K562 (cell line): ENCODE results near the gene NUP43. TPM values are rescaled to one million over a fixed set of nuclear protein-coding genes. Genes with fewer than 3 reads are reported as not detected.

Experiments used
- ETV1 ChIP-seq: fragments of 450-650 bp; conservative IDR thresholded peaks from 2 replicates; pipeline ENCODE4 v1.6.1; 2016; ENCODE audit warnings: missing genetic modification characterization, control low read depth, low read depth, missing compliant biosample characterization
- FOXK1 ChIP-seq: sonication (generic); formaldehyde crosslinking; IDR thresholded peaks from 2 replicates; pipeline ENCODE4 v1.8.0; 2022; ENCODE audit warnings: missing genetic modification reagents, mild to moderate bottlenecking, borderline replicate concordance
- HDAC2 ChIP-seq: fragments of 450-650 bp; IDR thresholded peaks from 2 replicates; pipeline ENCODE4 v1.6.1; 2016; ENCODE audit warnings: mild to moderate bottlenecking
- MEF2A ChIP-seq: IDR thresholded peaks from 2 replicates; pipeline ENCODE4 v1.6.1; 2011; ENCODE audit warnings: low read depth, mild to moderate bottlenecking, low read length, moderate library complexity; ENCODE audit not compliant: control insufficient read depth
- MEF2D ChIP-seq: conservative IDR thresholded peaks from 2 replicates; pipeline ENCODE4 v1.6.1; 2016; ENCODE audit warnings: low read depth, missing genetic modification characterization, missing compliant biosample characterization
- PHB ChIP-seq: fragments of 250-450 bp; sonication (Bioruptor Pico); IDR thresholded peaks from 2 replicates; pipeline ENCODE4 v1.5.0; 2021
- PHF8 ChIP-seq: fragments of 200-600 bp; sonication (generic); IDR thresholded peaks from 2 replicates; pipeline ENCODE4 v1.6.1; 2012; ENCODE audit warnings: mixed run types, mild to moderate bottlenecking, inconsistent platforms, low read length, moderate library complexity, borderline replicate concordance
- POLR2G ChIP-seq: fragments of 200-400 bp; formaldehyde crosslinking; IDR thresholded peaks from 2 replicates; pipeline ENCODE4 v1.6.1; 2017; ENCODE audit warnings: low read depth, mild to moderate bottlenecking, antibody characterized with exemption, low read length, moderate library complexity
- RBBP5 ChIP-seq: fragments of 200-600 bp; sonication (generic); IDR thresholded peaks from 2 replicates; pipeline ENCODE4 v1.6.1; 2012; ENCODE audit warnings: borderline replicate concordance, mild to moderate bottlenecking, low read length, control low read depth, inconsistent platforms; ENCODE audit not compliant: insufficient read depth, poor library complexity, severe bottlenecking
- RFX5 ChIP-seq: IDR thresholded peaks from 2 replicates; pipeline ENCODE4 v1.6.1; 2011; ENCODE audit warnings: low read depth, mild to moderate bottlenecking, improper control_type of control experiment, low read length
- SETDB1 ChIP-seq: IDR thresholded peaks from one replicate; pipeline ENCODE4 v1.6.1; 2012; ENCODE audit warnings: low read length, control low read depth, inconsistent platforms
- TAF1 ChIP-seq: IDR thresholded peaks from 2 replicates; pipeline ENCODE4 v1.6.1; 2011; ENCODE audit warnings: mild to moderate bottlenecking, low read length, moderate library complexity; ENCODE audit not compliant: insufficient read depth, control insufficient read depth, severe bottlenecking; ENCODE audit errors: extremely low read depth
- TEAD4 ChIP-seq, 2 experiments: sonication (generic) in 1 of 2; formaldehyde crosslinking in 1 of 2; IDR thresholded peaks; 2 replicates each; pipeline versions ENCODE4 v1.6.1 to v1.8.0; 2012 to 2022; ENCODE audit warnings: borderline replicate concordance in 1 of 2, inconsistent platforms in 1 of 2, low read length in 1 of 2, mild to moderate bottlenecking in 1 of 2, missing genetic modification reagents in 1 of 2
- THRAP3 ChIP-seq: fragments of 450-650 bp; IDR thresholded peaks from 2 replicates; pipeline ENCODE4 v1.6.1; 2016; ENCODE audit warnings: mild to moderate bottlenecking, inconsistent platforms, borderline replicate concordance
- ZFP36 ChIP-seq: fragments of 150-350 bp; IDR thresholded peaks from 2 replicates; pipeline ENCODE4 v1.6.1; 2018; ENCODE audit warnings: low read length, low read depth; ENCODE audit not compliant: partially characterized antibody
- ZKSCAN8 ChIP-seq: fragments of 200-800 bp; sonication (Bioruptor generic); IDR thresholded peaks from 2 replicates; pipeline ENCODE4 v1.6.1; 2016; ENCODE audit warnings: missing genetic modification characterization, missing compliant biosample characterization
- ZNF217 ChIP-seq: sonication (generic); formaldehyde crosslinking; IDR thresholded peaks from 2 replicates; pipeline ENCODE4 v1.8.0; 2022; ENCODE audit warnings: mild to moderate bottlenecking, missing genetic modification reagents
- ZNF263 ChIP-seq: sonication (generic); formaldehyde crosslinking; IDR thresholded peaks from 2 replicates; pipeline ENCODE4 v1.8.0; 2022; ENCODE audit warnings: mild to moderate bottlenecking, missing genetic modification reagents, borderline replicate concordance
- ZNF277 ChIP-seq: fragments of 250-450 bp; sonication (Bioruptor Pico); IDR thresholded peaks from 2 replicates; pipeline ENCODE4 v1.8.0; 2022; ENCODE audit warnings: inconsistent platforms, mild to moderate bottlenecking, moderate library complexity, borderline replicate concordance
- polyA plus RNA-seq, 8 experiments: library from polyadenylated mRNA; depleted of rRNA in 4 of 8; stranded (reverse) in 5 of 8; unstranded in 3 of 8; fragments of >200 nt; fragmentation: Nextera tagmentation in 2 of 8; fragmentation: Illumina TruSeq in 1 of 8; extraction: Ambion mirVana in 2 of 8; extraction: Trizol in 1 of 8; gene quantifications; 2 replicates each; pipeline versions ENCODE4 v1.2.1 to v1.2.3, GENCODE V29; 2011 to 2014; ENCODE audit warnings: inconsistent platforms in 1 of 8, missing spikeins in 1 of 8
- total RNA-seq, 7 experiments: library from RNA; depleted of rRNA in 6 of 7; stranded (reverse); fragments of >200 nt in 6 of 7; fragmentation: Illumina TruSeq in 2 of 7; extraction: Trizol in 2 of 7; gene quantifications; 2 replicates each; pipeline versions ENCODE4 v1.2.1 to v1.2.3, GENCODE V29; 2011 to 2021; ENCODE audit warnings: low replicate concordance in 1 of 7
- TF ChIP-seq, protein P1 (sequence below): sonication (generic); formaldehyde crosslinking; IDR thresholded peaks from 2 replicates; pipeline ENCODE4 v1.8.0; 2023; ENCODE audit warnings: missing genetic modification reagents, mild to moderate bottlenecking, borderline replicate concordance
- TF ChIP-seq, protein P2 (sequence below): fragments of 250-450 bp; sonication (Bioruptor Pico); IDR thresholded peaks from 2 replicates; pipeline ENCODE4 v1.8.0; 2021; ENCODE audit warnings: moderate library complexity, mild to moderate bottlenecking, inconsistent platforms

NUP43 gene
- total and polyA plus RNA-seq, 9 of the 15 experiments (the other 6 are each of a cell fraction or from before 2014, with no cell fraction given), result 28.9 to 136 (median 67.4) TPM

GRCh38 chr6:149749594-149750135 is 3.3 kb upstream of the NUP43 start, which contains the start of gene PCMT1 (continued):
- TF ChIP-seq, protein P1, sequence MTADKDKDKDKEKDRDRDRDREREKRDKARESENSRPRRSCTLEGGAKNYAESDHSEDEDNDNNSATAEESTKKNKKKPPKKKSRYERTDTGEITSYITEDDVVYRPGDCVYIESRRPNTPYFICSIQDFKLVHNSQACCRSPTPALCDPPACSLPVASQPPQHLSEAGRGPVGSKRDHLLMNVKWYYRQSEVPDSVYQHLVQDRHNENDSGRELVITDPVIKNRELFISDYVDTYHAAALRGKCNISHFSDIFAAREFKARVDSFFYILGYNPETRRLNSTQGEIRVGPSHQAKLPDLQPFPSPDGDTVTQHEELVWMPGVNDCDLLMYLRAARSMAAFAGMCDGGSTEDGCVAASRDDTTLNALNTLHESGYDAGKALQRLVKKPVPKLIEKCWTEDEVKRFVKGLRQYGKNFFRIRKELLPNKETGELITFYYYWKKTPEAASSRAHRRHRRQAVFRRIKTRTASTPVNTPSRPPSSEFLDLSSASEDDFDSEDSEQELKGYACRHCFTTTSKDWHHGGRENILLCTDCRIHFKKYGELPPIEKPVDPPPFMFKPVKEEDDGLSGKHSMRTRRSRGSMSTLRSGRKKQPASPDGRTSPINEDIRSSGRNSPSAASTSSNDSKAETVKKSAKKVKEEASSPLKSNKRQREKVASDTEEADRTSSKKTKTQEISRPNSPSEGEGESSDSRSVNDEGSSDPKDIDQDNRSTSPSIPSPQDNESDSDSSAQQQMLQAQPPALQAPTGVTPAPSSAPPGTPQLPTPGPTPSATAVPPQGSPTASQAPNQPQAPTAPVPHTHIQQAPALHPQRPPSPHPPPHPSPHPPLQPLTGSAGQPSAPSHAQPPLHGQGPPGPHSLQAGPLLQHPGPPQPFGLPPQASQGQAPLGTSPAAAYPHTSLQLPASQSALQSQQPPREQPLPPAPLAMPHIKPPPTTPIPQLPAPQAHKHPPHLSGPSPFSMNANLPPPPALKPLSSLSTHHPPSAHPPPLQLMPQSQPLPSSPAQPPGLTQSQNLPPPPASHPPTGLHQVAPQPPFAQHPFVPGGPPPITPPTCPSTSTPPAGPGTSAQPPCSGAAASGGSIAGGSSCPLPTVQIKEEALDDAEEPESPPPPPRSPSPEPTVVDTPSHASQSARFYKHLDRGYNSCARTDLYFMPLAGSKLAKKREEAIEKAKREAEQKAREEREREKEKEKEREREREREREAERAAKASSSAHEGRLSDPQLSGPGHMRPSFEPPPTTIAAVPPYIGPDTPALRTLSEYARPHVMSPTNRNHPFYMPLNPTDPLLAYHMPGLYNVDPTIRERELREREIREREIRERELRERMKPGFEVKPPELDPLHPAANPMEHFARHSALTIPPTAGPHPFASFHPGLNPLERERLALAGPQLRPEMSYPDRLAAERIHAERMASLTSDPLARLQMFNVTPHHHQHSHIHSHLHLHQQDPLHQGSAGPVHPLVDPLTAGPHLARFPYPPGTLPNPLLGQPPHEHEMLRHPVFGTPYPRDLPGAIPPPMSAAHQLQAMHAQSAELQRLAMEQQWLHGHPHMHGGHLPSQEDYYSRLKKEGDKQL (CRISPR knock-in tag), result 0 out of 2 replicates have a peak, but pooled peaks have one; percentile 61
- no peak for TF ChIP-seq MEF2D
- TF ChIP-seq ZNF263, result 0 out of 2 replicates have a peak, but pooled peaks have one; percentile 64
- no peak for TF ChIP-seq RFX5
- peak; percentile 83; the same call in 1 of the 2 replicates for TF ChIP-seq PHF8
- peak; percentile 90 for TF ChIP-seq PHB (CRISPR knock-in tag)
- peak; percentile 91 for TF ChIP-seq RBBP5
- no peak for TF ChIP-seq MEF2A
- no peak for TF ChIP-seq FOXK1 (CRISPR knock-in tag)
- no peak for TF ChIP-seq ZNF217 (CRISPR knock-in tag)
- TF ChIP-seq SETDB1, result no peak
- no peak for TF ChIP-seq ZKSCAN8 (CRISPR knock-in tag)
- TF ChIP-seq, protein P2, sequence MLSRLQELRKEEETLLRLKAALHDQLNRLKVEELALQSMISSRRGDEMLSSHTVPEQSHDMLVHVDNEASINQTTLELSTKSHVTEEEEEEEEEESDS (CRISPR knock-in tag), result no peak
- 0 out of 2 replicates have a peak, but pooled peaks have one; percentile 73 for TF ChIP-seq ETV1 (tag)
- no peak for TF ChIP-seq THRAP3
- TF ChIP-seq ZFP36, result peak; percentile 47
- TF ChIP-seq POLR2G, result peak; percentile 91
- no peak; the same call in 1 of the 2 replicates for TF ChIP-seq HDAC2
- TF ChIP-seq TEAD4 (IDR thresholded peaks at IDR 0.05; ENCODE audit: low read length), result no peak
- 0 out of 2 replicates have a peak, but pooled peaks have one; percentile 66 for TF ChIP-seq TEAD4 (CRISPR knock-in tag; IDR thresholded peaks at IDR 0.05; ENCODE audit: borderline replicate concordance)
- peak; percentile 93 for TF ChIP-seq TAF1
- TF ChIP-seq ZNF277 (CRISPR knock-in tag), result no peak
